Mesenchymal stem cell (in vitro differentiated cells and primary cell): Measurements from ENCODE around the gene TNFRSF4.

Experiments
- DNase-seq: peaks from one replicate; pipeline ENCODE4 v3.0.0-alpha.2; 2013
- H2AFZ ChIP-seq: one replicate; pipeline ENCODE4 v1.6.1; 2013; ENCODE audit warnings: low read depth, mild to moderate bottlenecking, control low read depth, inconsistent platforms, low read length, moderate library complexity
- H2AK5ac ChIP-seq: 2 replicates; pipeline ENCODE4 v1.6.1; 2013; ENCODE audit warnings: low read length, moderate library complexity, mild to moderate bottlenecking, inconsistent platforms; ENCODE audit not compliant: severe bottlenecking
- H2BK120ac ChIP-seq: one replicate; pipeline ENCODE4 v1.6.1; 2013; ENCODE audit warnings: low read depth, mild to moderate bottlenecking, inconsistent platforms, low read length, moderate library complexity
- H2BK12ac ChIP-seq, 2 experiments: one replicate each; pipeline ENCODE4 v1.6.1; 2013; ENCODE audit warnings: inconsistent platforms in 2 of 2, low read length in 2 of 2, mild to moderate bottlenecking in 2 of 2, moderate library complexity in 2 of 2, control low read depth in 1 of 2
- H2BK15ac ChIP-seq: one replicate; pipeline ENCODE4 v1.6.1; 2013; ENCODE audit warnings: mild to moderate bottlenecking, low read depth, inconsistent platforms; ENCODE audit not compliant: poor library complexity, severe bottlenecking
- H2BK5ac ChIP-seq: 2 replicates; pipeline ENCODE4 v1.6.1; 2013; ENCODE audit warnings: low read depth, mild to moderate bottlenecking, low read length, control low read depth, inconsistent platforms; ENCODE audit not compliant: poor library complexity, severe bottlenecking
- H3K14ac ChIP-seq, 2 experiments: one replicate each; pipeline ENCODE4 v1.6.1; 2013; ENCODE audit warnings: inconsistent platforms in 2 of 2, low read length in 2 of 2, control low read depth in 1 of 2, mild to moderate bottlenecking in 1 of 2, moderate library complexity in 1 of 2
- H3K18ac ChIP-seq, 2 experiments: one replicate each; pipeline ENCODE4 v1.6.1; 2013; ENCODE audit warnings: inconsistent platforms in 2 of 2, low read length in 2 of 2, control low read depth in 1 of 2, low read depth in 1 of 2, mild to moderate bottlenecking in 1 of 2
- H3K23ac ChIP-seq, 2 experiments: one replicate each; pipeline ENCODE4 v1.6.1; 2013; ENCODE audit warnings: inconsistent platforms in 2 of 2, low read length in 2 of 2, mild to moderate bottlenecking in 2 of 2, moderate library complexity in 2 of 2, control low read depth in 1 of 2
- H3K27ac ChIP-seq: 2 replicates; pipeline ENCODE4 v1.5.1; 2013; ENCODE audit warnings: mild to moderate bottlenecking, moderate library complexity, low read length, control low read depth, inconsistent platforms; ENCODE audit not compliant: poor library complexity, severe bottlenecking
- H3K27me3 ChIP-seq, 2 experiments: 2 replicates each; pipeline versions ENCODE4 v1.6.1 to v1.7.0; 2013; ENCODE audit warnings: low read length in 2 of 2, mild to moderate bottlenecking in 2 of 2, moderate library complexity in 2 of 2, control low read depth in 1 of 2, inconsistent platforms in 1 of 2; ENCODE audit not compliant: control insufficient read depth in 1 of 2, insufficient read depth in 1 of 2
- H3K36me3 ChIP-seq, 2 experiments: 2 replicates each; pipeline versions ENCODE4 v1.6.1 to v1.7.0; 2013; ENCODE audit warnings: low read length in 2 of 2, control low read depth in 1 of 2, inconsistent platforms in 1 of 2, low read depth in 1 of 2, mild to moderate bottlenecking in 1 of 2; ENCODE audit not compliant: insufficient read depth in 2 of 2, control insufficient read depth in 1 of 2
- H3K4ac ChIP-seq, 2 experiments: one replicate each; pipeline ENCODE4 v1.6.1; 2013; ENCODE audit warnings: inconsistent platforms in 2 of 2, low read length in 2 of 2, mild to moderate bottlenecking in 2 of 2, moderate library complexity in 2 of 2, control low read depth in 1 of 2, low read depth in 1 of 2
- H3K4me1 ChIP-seq: 2 replicates; pipeline ENCODE4 v1.6.1; 2013; ENCODE audit warnings: low read depth, low read length, control low read depth; ENCODE audit not compliant: control insufficient read depth, insufficient read depth
- H3K4me2 ChIP-seq: 2 replicates; pipeline ENCODE4 v1.6.1; 2013; ENCODE audit warnings: low read length, mild to moderate bottlenecking, inconsistent platforms; ENCODE audit not compliant: poor library complexity, severe bottlenecking
- H3K4me3 ChIP-seq, 2 experiments: 2 replicates each; pipeline versions ENCODE4 v1.5.1 to v1.7.0; 2013; ENCODE audit warnings: low read length in 2 of 2, mild to moderate bottlenecking in 2 of 2, control low read depth in 1 of 2, low read depth in 1 of 2; ENCODE audit not compliant: insufficient read depth in 1 of 2
- H3K79me1 ChIP-seq: replicated peaks from 2 replicates; pipeline ENCODE4 v1.6.1; 2013; ENCODE audit warnings: mild to moderate bottlenecking, control low read depth, low read length, inconsistent platforms; ENCODE audit not compliant: poor library complexity, severe bottlenecking
- H3K9ac ChIP-seq: 2 replicates; pipeline ENCODE4 v1.7.0; 2013; ENCODE audit warnings: mild to moderate bottlenecking, low read length, moderate library complexity
- H3K9me3 ChIP-seq: 2 replicates; pipeline ENCODE4 v1.7.0; 2013; ENCODE audit warnings: mild to moderate bottlenecking, low read length; ENCODE audit not compliant: control insufficient read depth
- H4K8ac ChIP-seq: one replicate; pipeline ENCODE4 v1.6.1; 2013; ENCODE audit warnings: inconsistent platforms, mild to moderate bottlenecking, low read length, moderate library complexity
- H4K91ac ChIP-seq: one replicate; pipeline ENCODE4 v1.6.1; 2013; ENCODE audit warnings: mild to moderate bottlenecking, low read length, inconsistent platforms
- WGBS: methylation state at CpG from one replicate; pipeline ENCODE4 v1.1.7; 2013; ENCODE audit warnings: mixed read lengths; 5-methylcytosine and 5-hydroxymethylcytosine counted together

The TNFRSF4 gene

DNA sequence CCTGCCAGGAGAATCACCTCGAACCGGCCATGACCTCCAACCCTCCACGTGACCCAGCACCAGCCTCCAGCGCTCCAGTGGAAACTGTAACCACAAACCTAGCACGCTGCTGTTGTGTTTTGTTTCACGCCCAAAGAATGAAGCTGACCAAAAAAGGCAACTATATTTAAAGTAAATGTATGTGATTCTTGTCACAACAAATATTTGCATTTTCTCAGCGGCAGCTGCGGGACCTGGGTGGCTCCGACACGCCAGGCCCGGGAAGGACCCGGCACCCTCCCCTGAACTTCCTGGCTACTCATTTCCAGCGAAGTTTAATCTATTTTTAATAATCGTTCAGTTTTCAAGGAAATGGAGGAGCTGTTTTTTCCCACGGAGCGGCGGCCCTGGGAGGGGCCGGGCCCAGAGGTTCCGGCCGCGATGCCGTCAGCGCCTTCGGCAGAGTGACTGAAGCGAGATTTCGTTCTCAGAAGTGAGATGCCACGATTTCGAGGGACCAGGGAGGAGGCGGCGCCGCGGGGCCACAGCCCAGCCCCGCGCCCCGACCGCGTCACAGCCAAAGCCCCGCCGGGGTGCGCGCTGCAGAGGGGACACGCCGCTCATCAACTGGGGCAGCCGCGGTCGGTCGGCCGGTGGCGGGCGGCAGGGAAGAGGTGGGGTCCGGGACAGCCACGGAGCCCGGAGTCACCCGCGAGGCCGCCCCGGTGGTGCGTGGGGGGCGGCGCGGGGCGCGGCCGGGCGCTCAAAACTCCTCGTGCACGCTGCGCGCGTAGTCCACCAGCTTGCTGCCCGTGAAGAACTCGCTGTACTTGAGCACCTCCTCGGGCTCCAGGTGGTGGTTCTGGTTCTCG lies 3.0 kb upstream of the TNFRSF4 start:
- Histone ChIP-seq H2BK120ac (no peak overlapping the region), H4K91ac (no peak overlapping the region), H4K8ac (no peak overlapping the region), H3K18ac (no peak overlapping the region), H3K36me3 (peaks cover 50 to 76% of the 10 kb centered on the region in 2 experiments), H3K14ac (no peak overlapping the region), H2AFZ (no peak overlapping the region), H3K4me1 (peaks cover 63% of the 10 kb centered on the region), H2BK5ac (no peak overlapping the region), H3K79me1 (peaks cover 36% of the 10 kb centered on the region), H3K27ac (peak overlapping the region; percentile 67), H3K9me3 (no peaks in the 10 kb centered on the region), H2BK15ac (no peak overlapping the region), H3K9ac (no peak overlapping the region), H3K4me2 (no peak overlapping the region), H3K27me3 (no peaks in the 10 kb centered on the region), H3K23ac (no peak overlapping the region), H3K4ac (no peak overlapping the region), H3K4me3 (peak overlapping the region in 1 of 2 experiments; percentile 7), H2AK5ac (peak overlapping the region; percentile 82), H2BK12ac (no peak overlapping the region)
- 98% methylated on average over 62 of the region's 74 CpGs for WGBS
- no peak for DNase-seq

DNA sequence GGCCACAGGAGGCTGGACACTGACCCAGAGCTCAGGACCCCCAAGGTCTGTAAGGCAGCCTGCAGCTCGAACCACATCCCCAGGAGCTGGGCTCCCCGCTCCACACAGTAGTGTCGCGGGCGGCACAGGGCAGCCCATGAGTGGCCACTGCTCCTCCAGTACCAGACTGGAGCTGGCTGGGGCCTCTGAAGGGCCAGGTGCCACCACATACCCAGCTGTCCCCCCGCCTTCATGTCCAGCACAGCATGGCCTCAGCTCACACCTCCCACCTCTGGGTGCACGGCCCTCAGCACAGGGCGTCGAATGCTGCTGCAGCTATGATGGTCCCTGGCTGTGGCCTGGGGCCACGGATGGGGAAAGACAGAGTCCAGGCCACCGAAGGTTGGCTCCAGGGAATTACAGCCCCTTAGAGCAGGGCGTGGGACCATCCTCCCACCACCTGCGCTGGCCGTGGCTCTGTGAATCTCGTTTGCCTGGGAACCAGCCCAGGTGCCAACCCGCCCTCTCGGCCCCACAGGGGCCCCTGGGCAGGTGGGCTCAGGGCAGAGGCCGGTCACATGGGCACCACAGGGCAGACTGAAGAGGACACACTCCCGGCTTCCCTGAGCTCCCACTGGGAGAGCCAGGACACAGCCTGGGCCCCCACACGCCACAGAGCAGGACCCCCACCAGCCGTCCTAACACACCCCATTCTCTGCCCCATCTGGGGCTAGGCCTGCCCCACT lies 2.1 kb upstream of the TNFRSF4 start:
- Histone ChIP-seq H3K4me3 (no peak overlapping the region), H2AK5ac (no peak overlapping the region), H3K27me3 (no peaks in the 10 kb centered on the region), H2BK15ac (no peak overlapping the region), H3K4me2 (no peak overlapping the region), H2BK12ac (no peak overlapping the region), H2BK120ac (no peak overlapping the region), H4K8ac (no peak overlapping the region), H3K36me3 (peaks cover 40 to 66% of the 10 kb centered on the region in 2 experiments), H2BK5ac (no peak overlapping the region), H3K14ac (no peak overlapping the region), H3K4me1 (peaks cover 64% of the 10 kb centered on the region), H2AFZ (no peak overlapping the region), H4K91ac (no peak overlapping the region), H3K4ac (no peak overlapping the region), H3K18ac (no peak overlapping the region), H3K23ac (no peak overlapping the region), H3K9ac (no peak overlapping the region), H3K79me1 (peaks cover 34% of the 10 kb centered on the region), H3K9me3 (no peaks in the 10 kb centered on the region), H3K27ac (no peak overlapping the region)
- DNase-seq, result no peak
- WGBS, result 96% methylated on average over 21 of the region's 21 CpGs

DNA sequence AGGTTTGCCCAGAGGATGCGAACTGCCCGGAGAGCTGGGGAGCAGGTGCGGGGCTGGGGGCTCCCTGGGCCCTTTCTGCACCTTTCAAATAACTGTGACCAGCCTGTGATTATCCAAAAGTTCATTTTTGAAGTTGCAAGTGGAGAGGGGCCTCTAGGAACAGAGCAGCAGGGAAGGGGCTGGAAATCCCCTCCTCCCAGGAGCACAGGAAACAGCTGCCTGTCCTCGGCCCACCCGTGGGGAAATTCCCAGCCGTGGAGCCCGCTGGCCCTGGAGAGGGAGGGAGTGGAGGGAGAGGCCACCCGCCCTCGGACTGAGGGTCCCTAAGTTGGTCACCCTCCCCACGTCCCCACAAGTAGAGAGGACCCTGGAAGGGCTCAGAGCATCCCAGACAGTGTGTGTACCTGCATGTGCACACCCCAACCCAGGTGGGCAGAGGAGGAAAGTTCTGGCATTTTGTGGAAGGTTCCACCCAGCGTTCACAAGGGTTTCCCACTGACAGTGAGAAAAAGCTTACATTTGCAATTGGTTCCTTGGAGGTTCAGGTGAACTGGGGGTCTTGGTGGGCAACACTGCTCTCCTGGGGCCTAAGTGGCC lies 1.2 kb upstream of the TNFRSF4 start:
- no peak overlapping the region for H3K27ac ChIP-seq
- no peak overlapping the region for H4K91ac ChIP-seq
- H3K36me3 ChIP-seq, result peaks cover 32 to 58% of the 10 kb centered on the region in 2 experiments
- H2AK5ac ChIP-seq, result peak overlapping the region; percentile 13
- H3K23ac ChIP-seq, result no peak overlapping the region
- no peak overlapping the region for H3K4me2 ChIP-seq
- H2BK12ac ChIP-seq, result no peak overlapping the region
- H4K8ac ChIP-seq, result no peak overlapping the region
- H2AFZ ChIP-seq, result no peak overlapping the region
- H3K9me3 ChIP-seq, result no peaks in the 10 kb centered on the region
- no peak overlapping the region for H3K4ac ChIP-seq
- no peak overlapping the region for H2BK15ac ChIP-seq
- no peak overlapping the region for H3K18ac ChIP-seq
- H2BK5ac ChIP-seq, result no peak overlapping the region
- WGBS, result 59% methylated on average over 11 of the region's 11 CpGs
- H3K9ac ChIP-seq, result no peak overlapping the region
- H3K4me3 ChIP-seq, result no peak overlapping the region
- H3K79me1 ChIP-seq, result peaks cover 27% of the 10 kb centered on the region
- peaks cover 63% of the 10 kb centered on the region for H3K4me1 ChIP-seq
- no peak overlapping the region for H3K14ac ChIP-seq
- peak; percentile 40 for DNase-seq
- H2BK120ac ChIP-seq, result no peak overlapping the region
- H3K27me3 ChIP-seq, result peaks cover 0 to 2% of the 10 kb centered on the region in 2 experiments
